SH-SY5Y (cell line): ENCODE data around the gene MRPL9.

Experiments used
- GATA2 ChIP-seq: IDR thresholded peaks from 2 replicates; pipeline ENCODE4 v1.6.1; 2011; ENCODE audit warnings: mild to moderate bottlenecking, low read depth, low read length
- GATA3 ChIP-seq: IDR thresholded peaks from 2 replicates; pipeline ENCODE4 v1.6.1; 2011; ENCODE audit warnings: low read depth, mild to moderate bottlenecking, low read length, moderate library complexity

- TF ChIP-seq GATA3, result no peak
- TF ChIP-seq GATA2, result no peak
Observed at GRCh38 chr1:151760597-151761385, 2.5 kb downstream of the MRPL9 start.
